SK-N-SH (cell line): ENCODE data around the gene ADAMTS13. TPM values are rescaled to one million over a fixed set of nuclear protein-coding genes. Genes with fewer than 3 reads are reported as not detected.

ENCODE experiments used
- CTCF ChIA-PET: fragments of 300-600, 350-600 bp; formaldehyde crosslinking; extraction: SDS; loops from one replicate; lab custom pipeline; 2021; lab: Yijun Ruan, JAX
- POLR2A ChIA-PET: fragments of 350-600 bp; sonication (Branson Sonifier 250); formaldehyde crosslinking; extraction: SDS; loops from one replicate; lab custom pipeline; 2020; ENCODE audit warnings: antibody characterized with exemption, inconsistent platforms; lab: Yijun Ruan, JAX
- DNase-seq: peaks from one replicate; pipeline ENCODE4 v3.0.0; 2012
- H2AFZ ChIP-seq: fragments of 200-600 bp; sonication (generic); 2 replicates; pipeline ENCODE4 v1.8.1; 2016; ENCODE audit warnings: antibody characterized with exemption, mild to moderate bottlenecking, low read depth
- H3F3A ChIP-seq: fragments of 200-600 bp; sonication (generic); replicated peaks from 2 replicates; pipeline ENCODE3; 2016; ENCODE audit warnings: antibody characterized with exemption, mild to moderate bottlenecking; ENCODE audit not compliant: insufficient read depth
- H3K27ac ChIP-seq, 2 experiments: fragments of 200-500 bp in 1 of 2; fragments of 200-600 bp in 1 of 2; sonication (Bioruptor generic) in 1 of 2; sonication (generic), shearing (Covaris generic) in 1 of 2; 2 replicates each; pipeline versions ENCODE4 v1.5.1 to v1.6.1; 2014 to 2016; ENCODE audit warnings: low read depth in 2 of 2, inconsistent platforms in 1 of 2, low read length in 1 of 2, mild to moderate bottlenecking in 1 of 2, mixed read lengths in 1 of 2
- H3K27me3 ChIP-seq: fragments of 200-600 bp; sonication (generic), shearing (Covaris generic); 2 replicates; pipeline ENCODE4 v1.6.1; 2016; ENCODE audit warnings: mixed run types; ENCODE audit not compliant: insufficient read depth
- H3K36me3 ChIP-seq, 2 experiments: fragments of 200-500 bp in 1 of 2; fragments of 200-600 bp in 1 of 2; sonication (Bioruptor generic) in 1 of 2; sonication (generic) in 1 of 2; replicated peaks in 1 of 2; 2 replicates each; pipeline versions ENCODE3 to v1.5.1; 2014 to 2016; ENCODE audit warnings: low read length in 1 of 2, mild to moderate bottlenecking in 1 of 2; ENCODE audit not compliant: insufficient read depth in 2 of 2, control insufficient read depth in 1 of 2
- H3K4me1 ChIP-seq, 2 experiments: fragments of 200-500 bp in 1 of 2; fragments of 200-600 bp in 1 of 2; sonication (Bioruptor generic) in 1 of 2; sonication (generic), shearing (Covaris generic) in 1 of 2; 2 replicates each; pipeline versions ENCODE4 v1.5.1 to v1.6.1; 2014 to 2016; ENCODE audit warnings: low read depth in 1 of 2, low read length in 1 of 2, mixed run types in 1 of 2; ENCODE audit not compliant: insufficient read depth in 2 of 2, control insufficient read depth in 1 of 2
- H3K4me2 ChIP-seq: fragments of 200-600 bp; sonication (generic), shearing (Covaris generic); 2 replicates; pipeline ENCODE4 v1.6.1; 2017; ENCODE audit warnings: mixed run types
- H3K4me3 ChIP-seq, 2 experiments: fragments of 200-500 bp in 1 of 2; fragments of 200-600 bp in 1 of 2; sonication (Bioruptor generic) in 1 of 2; sonication (generic), shearing (Covaris generic) in 1 of 2; 2 replicates each; pipeline versions ENCODE4 v1.5.1 to v1.8.1; 2014 to 2016; ENCODE audit warnings: low read depth in 2 of 2, inconsistent platforms in 1 of 2, low read length in 1 of 2, mild to moderate bottlenecking in 1 of 2, mixed read lengths in 1 of 2, moderate library complexity in 1 of 2
- H3K79me2 ChIP-seq: fragments of 200-600 bp; sonication (generic); 2 replicates; pipeline ENCODE4 v1.8.1; 2017; ENCODE audit warnings: mild to moderate bottlenecking; ENCODE audit not compliant: insufficient read depth
- H3K9ac ChIP-seq: fragments of 200-600 bp; sonication (generic); 2 replicates; pipeline ENCODE4 v1.6.1; 2017; ENCODE audit warnings: mixed run types
- H3K9me2 ChIP-seq: fragments of 200-600 bp; sonication (generic); 2 replicates; pipeline ENCODE4 v1.6.1; 2017; ENCODE audit warnings: mixed run types
- H3K9me3 ChIP-seq: fragments of 200-600 bp; sonication (generic); 2 replicates; pipeline ENCODE4 v1.6.1; 2017; ENCODE audit warnings: mixed run types, mild to moderate bottlenecking, moderate library complexity
- H4K20me1 ChIP-seq: fragments of 200-600 bp; sonication (generic); 2 replicates; pipeline ENCODE4 v1.6.1; 2017; ENCODE audit warnings: mild to moderate bottlenecking, mixed run types; ENCODE audit not compliant: insufficient read depth
- CHD2 ChIP-seq: fragments of 150-350 bp; IDR thresholded peaks from 2 replicates; pipeline ENCODE4 v1.6.1; 2018; ENCODE audit warnings: low read length; ENCODE audit not compliant: partially characterized antibody
- EP300 ChIP-seq, 2 experiments: IDR thresholded peaks; 2 replicates each; pipeline versions ENCODE4 v1.4.0 to v1.6.1; 2012; ENCODE audit warnings: borderline replicate concordance in 1 of 2, low read depth in 1 of 2, low read length in 1 of 2
- FOXM1 ChIP-seq: IDR thresholded peaks from 2 replicates; pipeline ENCODE4 v1.4.0; 2012; ENCODE audit warnings: low read depth, mild to moderate bottlenecking
- GATA2 ChIP-seq: sonication (generic); formaldehyde crosslinking; IDR thresholded peaks from 2 replicates; pipeline ENCODE4 v1.5.0; 2020; ENCODE audit warnings: mild to moderate bottlenecking, missing genetic modification reagents
- JUND ChIP-seq: IDR thresholded peaks from 2 replicates; pipeline ENCODE4 v1.4.0; 2012
- MEF2A ChIP-seq: IDR thresholded peaks from 2 replicates; pipeline ENCODE4 v1.4.0; 2012; ENCODE audit warnings: low read depth, borderline replicate concordance
- MXI1 ChIP-seq: IDR thresholded peaks from 2 replicates; pipeline ENCODE4 v1.6.1; 2012; ENCODE audit warnings: mild to moderate bottlenecking, low read depth, low read length, improper control_type of control experiment
- NRF1 ChIP-seq: IDR thresholded peaks from 2 replicates; pipeline ENCODE4 v1.6.1; 2012; ENCODE audit warnings: low read depth, mild to moderate bottlenecking, low read length
- RAD21 ChIP-seq: IDR thresholded peaks from 2 replicates; pipeline ENCODE4 v1.6.1; 2012; ENCODE audit warnings: mild to moderate bottlenecking, low read length
- SIN3A ChIP-seq: IDR thresholded peaks from 2 replicates; pipeline ENCODE4 v1.6.1; 2012; ENCODE audit warnings: low read depth, mild to moderate bottlenecking, low read length, moderate library complexity, borderline replicate concordance
- SMC3 ChIP-seq: IDR thresholded peaks from 2 replicates; pipeline ENCODE4 v1.6.1; 2012; ENCODE audit warnings: low read depth, low read length, improper control_type of control experiment
- TEAD4 ChIP-seq: IDR thresholded peaks from 2 replicates; pipeline ENCODE4 v1.4.0; 2012; ENCODE audit warnings: mild to moderate bottlenecking, borderline replicate concordance; ENCODE audit not compliant: insufficient read depth
- WGBS: methylation state at CpG from one replicate; pipeline ENCODE4 v1.1.6; 2017; ENCODE audit warnings: low lambda C conversion rate; 5-methylcytosine and 5-hydroxymethylcytosine counted together
- polyA plus RNA-seq, 3 experiments: library from polyadenylated mRNA; depleted of rRNA; stranded (reverse); fragments of >200 nt; gene quantifications; 2 replicates each; pipeline ENCODE4 v1.2.3, GENCODE V29; 2012
- TF ChIP-seq, protein P1 (sequence below): fragments of 200-600 bp; sonication (generic); IDR thresholded peaks from 2 replicates; pipeline ENCODE4 v1.6.1; 2017; ENCODE audit warnings: antibody characterized with exemption, mild to moderate bottlenecking, moderate library complexity
- TF ChIP-seq, protein P2 (sequence below): IDR thresholded peaks from 2 replicates; pipeline ENCODE4; 2012
- TF ChIP-seq, protein P3 (sequence below): IDR thresholded peaks from 2 replicates; pipeline ENCODE4 v1.4.0; 2012; ENCODE audit warnings: low read depth

Gene ADAMTS13
- polyA plus RNA-seq, 1 of the 3 experiments (the other 2 are of a cell fraction) = 10.6 TPM

DNA sequence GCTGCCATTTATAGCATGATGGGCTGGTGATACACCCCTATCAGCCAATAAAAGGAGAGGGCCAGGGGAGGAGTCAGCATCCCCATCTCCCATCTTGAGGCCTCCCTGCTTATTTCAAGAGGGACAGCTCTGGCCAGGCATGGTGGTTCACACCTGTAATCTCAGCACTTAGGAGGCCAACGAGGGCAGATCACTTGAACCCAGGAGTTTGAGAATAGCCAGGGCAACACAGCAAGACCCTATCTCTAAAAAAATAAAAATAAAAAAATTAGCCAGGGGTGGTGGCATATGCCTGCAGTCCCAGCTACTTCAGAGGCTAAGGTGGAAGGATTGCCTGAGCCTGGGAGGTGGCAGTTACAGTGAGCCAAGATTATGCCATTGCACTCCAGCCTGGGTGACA is 14.1 kb upstream of the ADAMTS13 start (continued):
- TF ChIP-seq, protein P1, sequence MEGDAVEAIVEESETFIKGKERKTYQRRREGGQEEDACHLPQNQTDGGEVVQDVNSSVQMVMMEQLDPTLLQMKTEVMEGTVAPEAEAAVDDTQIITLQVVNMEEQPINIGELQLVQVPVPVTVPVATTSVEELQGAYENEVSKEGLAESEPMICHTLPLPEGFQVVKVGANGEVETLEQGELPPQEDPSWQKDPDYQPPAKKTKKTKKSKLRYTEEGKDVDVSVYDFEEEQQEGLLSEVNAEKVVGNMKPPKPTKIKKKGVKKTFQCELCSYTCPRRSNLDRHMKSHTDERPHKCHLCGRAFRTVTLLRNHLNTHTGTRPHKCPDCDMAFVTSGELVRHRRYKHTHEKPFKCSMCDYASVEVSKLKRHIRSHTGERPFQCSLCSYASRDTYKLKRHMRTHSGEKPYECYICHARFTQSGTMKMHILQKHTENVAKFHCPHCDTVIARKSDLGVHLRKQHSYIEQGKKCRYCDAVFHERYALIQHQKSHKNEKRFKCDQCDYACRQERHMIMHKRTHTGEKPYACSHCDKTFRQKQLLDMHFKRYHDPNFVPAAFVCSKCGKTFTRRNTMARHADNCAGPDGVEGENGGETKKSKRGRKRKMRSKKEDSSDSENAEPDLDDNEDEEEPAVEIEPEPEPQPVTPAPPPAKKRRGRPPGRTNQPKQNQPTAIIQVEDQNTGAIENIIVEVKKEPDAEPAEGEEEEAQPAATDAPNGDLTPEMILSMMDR = no peak
- TF ChIP-seq GATA2 (CRISPR knock-in tag) (no peak), NRF1 (no peak), MXI1 (no peak), RAD21 (no peak), FOXM1 (no peak), TEAD4 (no peak)
- TF ChIP-seq, all 33 proteins: peak for 0

DNA sequence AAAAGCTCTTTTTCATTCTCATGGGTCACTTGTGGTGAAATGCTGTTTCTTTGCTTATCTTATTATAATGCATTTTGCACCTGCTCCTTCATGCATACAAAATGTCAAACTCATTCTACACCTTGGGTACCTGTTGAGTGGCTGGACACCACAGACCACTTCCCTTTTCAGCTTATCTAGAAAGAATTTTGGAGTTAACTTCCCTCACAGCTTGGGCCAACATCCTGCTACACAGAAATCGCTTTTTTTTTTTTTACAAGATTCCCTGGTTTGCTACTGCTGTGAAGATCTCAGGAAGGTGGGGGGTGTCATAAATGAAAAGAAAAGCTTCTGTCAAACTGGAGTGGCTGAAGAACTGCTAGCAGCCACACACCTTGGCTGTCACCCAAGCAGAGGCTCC is 7.0 kb upstream of the ADAMTS13 start:
- H3K9me2 ChIP-seq = no peaks in the 10 kb centered on the region
- ChIA-PET POLR2A (no interaction called here), CTCF (interaction anchor here (3.7 kb wide), 1 partner anchor 10 kb away, joined by 14 read pairs; no protein-coding TSS in a partner anchor)
- H3K27ac ChIP-seq = no peak overlapping the region
- H2AFZ ChIP-seq = no peak overlapping the region
- H3K79me2 ChIP-seq = peaks cover 52% of the 10 kb centered on the region
- H3K4me3 ChIP-seq = no peak overlapping the region
- H3K27me3 ChIP-seq = no peaks in the 10 kb centered on the region
- H4K20me1 ChIP-seq = 0 out of 2 replicates have a peak, but pooled peaks cover 5% of the 10 kb centered on the region
- no peak overlapping the region for H3K9ac ChIP-seq
- peaks cover 23 to 44% of the 10 kb centered on the region in 2 experiments for H3K36me3 ChIP-seq
- H3F3A ChIP-seq = no peaks in the 10 kb centered on the region
- DNase-seq = no peak
- no peak overlapping the region for H3K4me2 ChIP-seq
- TF ChIP-seq JUND = no peak
- no peak for TF ChIP-seq SIN3A
- TF ChIP-seq, protein P2, sequence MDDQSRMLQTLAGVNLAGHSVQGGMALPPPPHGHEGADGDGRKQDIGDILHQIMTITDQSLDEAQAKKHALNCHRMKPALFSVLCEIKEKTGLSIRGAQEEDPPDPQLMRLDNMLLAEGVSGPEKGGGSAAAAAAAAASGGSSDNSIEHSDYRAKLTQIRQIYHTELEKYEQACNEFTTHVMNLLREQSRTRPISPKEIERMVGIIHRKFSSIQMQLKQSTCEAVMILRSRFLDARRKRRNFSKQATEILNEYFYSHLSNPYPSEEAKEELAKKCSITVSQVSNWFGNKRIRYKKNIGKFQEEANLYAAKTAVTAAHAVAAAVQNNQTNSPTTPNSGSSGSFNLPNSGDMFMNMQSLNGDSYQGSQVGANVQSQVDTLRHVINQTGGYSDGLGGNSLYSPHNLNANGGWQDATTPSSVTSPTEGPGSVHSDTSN = no peak
- TF ChIP-seq CHD2 = no peak
- TF ChIP-seq TEAD4 = no peak
- TF ChIP-seq, protein P3, sequence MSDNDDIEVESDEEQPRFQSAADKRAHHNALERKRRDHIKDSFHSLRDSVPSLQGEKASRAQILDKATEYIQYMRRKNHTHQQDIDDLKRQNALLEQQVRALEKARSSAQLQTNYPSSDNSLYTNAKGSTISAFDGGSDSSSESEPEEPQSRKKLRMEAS = no peak
- TF ChIP-seq GATA2 (CRISPR knock-in tag) = no peak
- TF ChIP-seq MXI1 = no peak
- no peak for TF ChIP-seq EP300 (IDR thresholded peaks at IDR 0.05; ENCODE audit: borderline replicate concordance in 1 of 2, low read depth in 1 of 2, low read length in 1 of 2)
- TF ChIP-seq MEF2A = no peak
- no peak for TF ChIP-seq FOXM1
- TF ChIP-seq SMC3 = no peak
- H3K9me3 ChIP-seq = no peaks in the 10 kb centered on the region
- WGBS = 100% methylated on average over 1 of the region's 1 CpG
- peaks cover 4 to 10% of the 10 kb centered on the region in 2 experiments; a peak in 2 of 4 replicates for H3K4me1 ChIP-seq
